CD4-positive, alpha-beta T cell treated with Interferon gamma for 1 hour (primary cell): ENCODE data around the gene ABCA2.

ENCODE experiments used
- DNase-seq: peaks from one replicate; pipeline ENCODE4 v3.0.0-alpha.2; 2020

ABCA2 gene

DNA sequence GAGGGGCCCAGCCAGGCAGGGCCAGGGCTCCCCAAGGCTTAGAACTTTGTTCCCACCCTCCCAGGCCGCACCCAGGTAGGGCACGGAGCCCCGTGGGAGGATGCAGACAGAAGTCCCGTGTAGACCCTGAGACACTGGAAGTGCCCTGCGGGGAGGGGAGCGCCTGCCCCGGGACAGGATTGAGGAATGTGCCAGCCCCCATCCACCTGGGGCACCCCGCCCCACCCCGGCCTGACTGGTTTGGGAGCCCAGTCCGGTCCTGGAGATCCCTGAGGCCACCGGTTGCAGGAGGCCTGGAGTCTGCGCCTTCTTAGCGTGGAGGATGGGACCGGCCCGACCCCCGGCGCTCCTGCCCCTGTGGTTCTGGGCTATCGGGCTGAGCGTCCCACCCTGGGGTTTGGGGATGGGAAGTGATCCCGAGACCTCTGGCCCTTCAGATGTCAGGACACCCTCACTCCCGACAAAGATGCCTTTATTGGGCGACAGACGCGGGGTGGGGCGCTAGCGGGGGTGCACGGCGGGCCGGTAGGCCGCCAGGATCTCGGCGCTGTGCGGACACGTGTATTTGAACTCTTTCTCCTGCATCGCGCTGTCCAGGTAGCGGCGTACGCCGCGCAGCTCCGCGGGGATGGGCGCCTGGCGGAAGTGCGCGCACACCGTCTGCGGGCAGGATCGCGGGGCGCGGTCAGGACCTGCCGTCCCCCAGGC, 33.7 kb downstream of the ABCA2 start:
- no peak for DNase-seq

GRCh38 chr9:136992819-136993369, 35.1 kb downstream of the ABCA2 start:
- DNase-seq = no peak

GRCh38 chr9:136991993-136992818, 35.8 kb downstream of the ABCA2 start, which contains the start of gene PAXX:
PAXX (plus strand) TSS chr9:136992422; CDS start chr9:136992444, 22 bp downstream.
- DNase-seq = peak; percentile 93

DNA sequence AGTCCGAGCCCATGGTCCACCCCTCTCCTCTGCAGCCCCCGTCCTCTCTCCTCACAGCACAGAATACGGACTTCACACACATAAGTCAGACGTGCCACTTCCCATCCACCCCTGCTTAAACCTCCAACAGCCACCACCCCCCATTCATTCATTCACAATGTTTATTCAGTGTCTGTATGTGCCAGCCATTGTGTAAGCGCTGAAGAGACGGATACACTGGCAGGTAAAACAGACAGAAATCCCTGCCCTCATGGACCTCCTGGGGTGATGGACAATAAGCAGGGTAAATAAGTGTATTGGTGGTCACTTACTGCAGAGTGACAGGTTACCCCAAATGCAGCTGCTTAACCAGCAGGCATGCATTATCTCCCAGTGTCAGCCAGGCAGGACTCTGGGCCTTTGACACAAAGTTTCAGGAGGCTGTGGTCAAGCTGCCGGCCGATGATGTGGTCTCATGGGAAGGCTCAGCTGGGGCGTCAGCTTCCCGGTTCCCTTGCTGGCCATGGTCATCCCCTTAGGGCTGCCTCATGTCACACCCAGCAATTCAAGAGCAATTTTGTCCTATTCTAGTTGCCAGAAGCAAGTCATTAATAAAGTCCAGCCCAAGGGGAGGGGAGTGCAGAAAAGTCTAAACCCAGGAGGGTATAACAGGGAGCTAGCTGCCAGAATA, 37.7 kb downstream of the ABCA2 start:
- no peak for DNase-seq

DNA sequence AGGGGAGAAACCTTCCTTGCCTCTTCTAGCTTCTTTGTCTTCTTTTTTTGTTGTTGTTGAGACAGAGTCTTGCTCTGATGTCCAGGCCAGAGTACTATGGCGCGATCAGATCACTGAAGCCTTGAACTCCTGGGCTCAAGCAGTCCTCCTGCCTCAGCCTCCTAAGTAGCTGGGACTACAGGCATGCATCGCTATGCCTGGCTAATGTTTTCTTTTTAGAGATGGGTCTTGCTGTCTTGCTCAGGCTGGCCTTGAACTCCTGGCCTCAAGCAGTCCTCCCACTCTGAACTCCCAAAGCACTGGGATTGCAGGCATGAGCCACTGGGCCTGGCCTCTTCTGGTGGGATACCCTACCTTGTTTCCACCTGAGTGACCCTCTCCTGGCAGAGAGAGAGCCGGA, 39.2 kb downstream of the ABCA2 start:
- no peak for DNase-seq

DNA sequence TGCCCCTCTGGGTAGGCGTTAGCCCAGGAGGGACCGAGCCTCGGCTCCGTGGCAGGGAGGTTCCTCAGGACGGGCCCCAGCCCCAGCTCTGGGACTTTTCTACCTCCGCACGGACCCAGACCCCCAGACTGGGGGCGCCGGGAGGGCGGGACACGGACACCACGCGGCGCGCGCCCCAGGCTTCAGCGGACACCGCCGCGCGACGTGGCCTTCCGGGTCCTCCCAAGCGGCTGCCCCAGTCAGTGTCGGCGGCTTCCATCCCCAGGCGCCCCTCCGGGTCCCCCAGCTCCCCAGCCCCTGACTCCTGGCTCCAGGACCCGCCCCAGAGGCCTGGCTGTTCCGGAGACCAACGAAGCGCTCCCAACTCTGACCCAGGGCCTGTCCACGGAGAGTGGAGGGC, 42.2 kb downstream of the ABCA2 start:
- DNase-seq = no peak

GRCh38 chr9:136985027-136985602, 42.9 kb downstream of the ABCA2 start:
- DNase-seq = no peak

- no peak for DNase-seq
These were observed 43.5 kb downstream of the ABCA2 start for GRCh38 chr9:136984464-136985026.

- no peak for DNase-seq
These were observed 44.3 kb downstream of the ABCA2 start for GRCh38 chr9:136983656-136984314.

DNA sequence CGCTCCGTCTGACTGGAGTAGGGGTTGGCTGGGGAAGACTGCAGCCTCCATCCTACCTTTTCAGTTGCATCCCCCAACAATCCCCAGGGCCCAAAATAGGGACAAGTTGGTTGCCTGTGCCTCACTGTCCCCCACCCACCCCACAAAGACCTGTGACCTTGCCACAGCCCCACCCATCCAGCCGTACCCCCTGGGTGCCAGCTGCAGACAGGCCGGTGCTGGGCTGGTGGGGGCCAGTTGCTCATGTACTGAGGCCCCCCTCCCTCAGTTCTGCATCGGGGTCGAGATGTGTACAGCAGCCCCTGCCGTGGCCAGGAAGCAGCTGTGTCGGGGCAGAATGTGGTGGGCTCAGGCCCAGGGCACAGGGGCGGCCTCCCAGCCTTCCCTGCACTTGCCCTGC, 44.9 kb downstream of the ABCA2 start:
- DNase-seq = no peak

DNA sequence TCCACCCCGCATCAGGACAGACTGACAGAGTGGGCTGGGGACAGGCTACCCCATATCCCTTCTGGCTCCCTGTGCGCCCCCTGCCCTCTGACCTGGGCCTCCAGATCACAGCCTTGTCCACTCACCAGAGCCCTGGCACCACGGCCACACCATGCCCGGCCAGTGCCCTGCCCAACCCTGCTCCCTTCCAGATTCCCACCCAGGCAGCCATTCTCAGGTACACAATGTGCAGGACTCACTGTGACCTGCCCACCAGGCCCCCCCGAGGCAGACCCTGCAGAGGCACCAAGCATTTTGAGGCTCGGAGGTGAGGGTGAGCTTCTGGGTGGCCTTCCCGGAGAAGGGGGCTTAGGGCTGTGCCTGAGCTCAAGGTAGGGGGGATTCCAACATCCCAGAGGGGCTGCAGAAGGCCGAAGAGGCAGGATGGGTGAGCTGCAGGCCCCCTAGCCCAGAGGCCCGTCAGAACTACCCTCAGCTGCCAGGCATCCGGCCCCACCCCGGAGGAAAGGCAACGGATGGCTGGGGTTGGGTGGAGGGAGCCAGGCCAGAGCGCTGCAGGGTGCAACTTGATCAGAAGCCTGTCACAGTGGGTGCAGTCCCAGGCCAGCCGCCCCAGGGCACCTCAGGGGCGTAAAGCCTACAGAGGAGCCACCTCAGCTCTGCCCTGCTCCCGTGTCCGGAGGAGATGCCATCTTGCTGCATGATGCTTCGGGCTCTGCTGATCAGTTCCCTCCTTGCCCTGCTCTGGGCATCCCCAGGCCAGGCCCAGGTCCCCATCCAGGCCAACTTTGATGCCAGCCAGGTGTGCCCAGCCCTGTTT, 45.6 kb downstream of the ABCA2 start, which contains the start of gene LCNL1:
LCNL1 (plus strand) TSS at position 762 of the 820 bp plus-strand sequence. CDS start 594 bp downstream, outside the sequence.
- DNase-seq = no peak

- DNase-seq = no peak
These were observed 46.3 kb downstream of the ABCA2 start for GRCh38 chr9:136981588-136982231.

DNA sequence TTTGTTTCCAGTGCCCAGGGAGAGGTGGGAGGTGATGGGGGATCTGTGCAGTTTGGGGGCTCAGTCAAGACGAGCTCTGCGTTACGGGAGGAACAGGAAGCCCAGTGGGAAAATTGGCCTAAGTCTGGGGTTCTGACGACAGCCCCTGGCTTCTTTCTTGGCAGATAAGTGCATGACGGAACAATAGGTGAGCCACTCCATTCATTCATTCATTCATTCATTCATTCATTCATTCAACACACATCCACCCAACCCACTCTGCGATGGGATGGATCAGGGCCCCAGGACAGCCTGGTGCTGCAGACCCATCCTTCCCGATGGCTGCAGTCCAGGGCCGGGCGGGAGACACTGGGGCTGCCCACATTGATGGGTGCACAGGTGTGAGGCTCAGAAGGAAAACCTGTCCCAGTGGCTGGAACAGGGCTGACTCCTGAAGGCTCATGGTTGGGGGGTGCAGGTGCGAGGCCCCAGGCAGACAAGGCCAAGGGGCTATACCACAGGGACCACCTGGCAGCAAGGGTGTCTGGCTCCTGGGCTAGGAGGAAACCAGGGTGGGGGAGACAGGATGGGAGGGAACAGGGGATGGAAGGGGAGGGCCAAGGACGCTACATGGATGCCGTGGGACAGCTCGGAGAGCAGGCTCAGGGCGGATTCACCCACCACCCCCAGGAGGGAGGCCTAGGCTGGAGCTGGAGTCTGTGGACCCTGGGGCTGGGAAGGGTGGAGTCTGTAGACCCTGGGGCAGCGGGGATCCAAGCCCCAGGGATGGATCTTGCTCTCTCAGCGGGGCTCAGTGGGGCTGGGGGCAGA, 47.2 kb downstream of the ABCA2 start:
- DNase-seq = no peak

DNA sequence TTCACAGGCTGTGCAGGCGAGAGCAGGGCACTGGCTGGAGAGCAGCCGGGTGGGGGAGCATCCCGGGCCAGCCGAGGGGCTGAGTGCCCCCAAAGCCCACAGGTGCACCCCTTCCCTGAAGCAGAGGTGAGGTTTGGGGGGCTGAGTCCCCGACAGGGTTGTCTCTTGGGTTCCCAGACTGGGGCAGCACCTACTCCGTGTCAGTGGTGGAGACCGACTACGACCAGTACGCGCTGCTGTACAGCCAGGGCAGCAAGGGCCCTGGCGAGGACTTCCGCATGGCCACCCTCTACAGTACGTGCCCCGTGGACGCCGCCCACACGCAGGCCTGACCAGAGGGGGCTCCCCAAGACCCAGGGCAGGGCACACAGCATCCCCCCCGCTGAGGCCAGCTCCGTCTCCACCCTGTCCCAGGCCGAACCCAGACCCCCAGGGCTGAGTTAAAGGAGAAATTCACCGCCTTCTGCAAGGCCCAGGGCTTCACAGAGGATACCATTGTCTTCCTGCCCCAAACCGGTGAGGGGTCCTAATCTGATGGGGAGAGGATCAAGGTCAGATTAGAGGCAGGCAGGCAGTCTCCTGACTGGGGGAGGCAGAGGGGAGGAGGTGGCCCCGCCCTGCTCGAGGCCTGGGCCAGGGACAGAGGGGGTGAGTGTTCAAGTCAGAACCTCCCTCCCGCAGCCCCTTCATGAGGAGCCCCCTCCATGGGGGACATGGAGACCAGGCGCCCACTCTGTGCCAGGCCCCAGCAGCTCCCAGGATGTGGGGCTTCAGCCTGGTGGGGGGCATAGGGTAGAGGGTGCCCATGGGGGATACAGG, 48.1 kb downstream of the ABCA2 start:
- DNase-seq = no peak

GRCh38 chr9:136978865-136979544, 49.0 kb downstream of the ABCA2 start:
- DNase-seq = no peak

- peak; percentile 67 for DNase-seq
These were observed 49.8 kb downstream of the ABCA2 start for GRCh38 chr9:136978073-136978864.

DNA sequence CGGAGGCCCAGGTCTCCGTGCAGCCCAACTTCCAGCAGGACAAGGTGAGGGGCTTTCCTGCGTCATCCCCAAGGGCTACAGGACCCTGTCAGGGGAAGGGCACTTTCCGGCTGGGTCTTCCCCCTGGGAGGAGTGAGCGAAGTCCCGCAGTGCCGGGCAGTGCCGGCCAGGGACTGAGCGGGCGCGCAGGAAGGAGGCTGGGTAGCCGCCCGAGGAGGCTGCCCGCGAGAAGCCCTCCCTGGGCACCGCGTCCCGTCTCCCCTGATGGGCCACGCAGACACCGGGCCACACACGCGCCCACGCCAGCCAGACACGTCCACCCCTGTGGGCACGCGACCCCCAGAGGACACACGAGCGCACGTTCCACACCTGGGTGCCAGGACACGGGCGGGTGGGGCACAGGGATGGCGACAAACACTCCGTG, 50.4 kb downstream of the ABCA2 start:
- no peak for DNase-seq
